ENCODE results near the gene ZBED1.
"Not testable (repeated sequence)": the region's sequence is repeated elsewhere in the genome, so short reads cannot be mapped to it uniquely, and the experiment has no call there.

ZBED1 gene

GRCh38 chrX:2523911-2524310, 23.1 kb upstream of the ZBED1 start:
- Mint-ChIP-seq H3K27me3 (ENCODE audit: low read depth) (no peaks in the 10 kb centered on the region), H3K36me3 (ENCODE audit: low read depth) (no peaks in the 10 kb centered on the region), H3K4me3 (no peak overlapping the region), H3K27ac (no peak overlapping the region), H3K4me1 (no peaks in the 10 kb centered on the region), H3K9me3 (peaks cover 10% of the 10 kb centered on the region)
- no peak for TF ChIP-seq CTCF (IDR thresholded peaks at IDR 0.05; ENCODE audit: unreplicated experiment in 3 of 3)

GRCh38 chrX:2521927-2522386, 21.2 kb upstream of the ZBED1 start:
- Mint-ChIP-seq H3K27ac (no peak overlapping the region), H3K9me3 (peaks cover 6% of the 10 kb centered on the region), H3K36me3 (ENCODE audit: low read depth) (no peaks in the 10 kb centered on the region), H3K27me3 (ENCODE audit: low read depth) (peaks cover 9% of the 10 kb centered on the region), H3K4me3 (no peak overlapping the region), H3K4me1 (peaks cover 2% of the 10 kb centered on the region)
- TF ChIP-seq CTCF (IDR thresholded peaks at IDR 0.05; ENCODE audit: unreplicated experiment in 3 of 3) = no peak

GRCh38 chrX:2521092-2521926, 20.5 kb upstream of the ZBED1 start:
- H3K4me1 Mint-ChIP-seq = peaks cover 5% of the 10 kb centered on the region
- no peak overlapping the region for H3K4me3 Mint-ChIP-seq
- H3K27ac Mint-ChIP-seq = no peak overlapping the region
- TF ChIP-seq CTCF (IDR thresholded peaks at IDR 0.05; ENCODE audit: unreplicated experiment in 3 of 3) = no peak
- H3K9me3 Mint-ChIP-seq = peaks cover 3% of the 10 kb centered on the region
- peaks cover 9% of the 10 kb centered on the region for H3K27me3 Mint-ChIP-seq (ENCODE audit: low read depth)
- no peaks in the 10 kb centered on the region for H3K36me3 Mint-ChIP-seq (ENCODE audit: low read depth)

- Mint-ChIP-seq H3K4me3 (no peak overlapping the region), H3K36me3 (ENCODE audit: low read depth) (no peaks in the 10 kb centered on the region), H3K9me3 (peaks cover 3% of the 10 kb centered on the region), H3K27me3 (ENCODE audit: low read depth) (peaks cover 9% of the 10 kb centered on the region), H3K4me1 (peaks cover 5% of the 10 kb centered on the region), H3K27ac (no peak overlapping the region)
- no peak for TF ChIP-seq CTCF (IDR thresholded peaks at IDR 0.05; ENCODE audit: unreplicated experiment in 3 of 3)
Observed at GRCh38 chrX:2520539-2520938, 19.8 kb upstream of the ZBED1 start.

GRCh38 chrX:2519638-2520037, 18.9 kb upstream of the ZBED1 start:
- H3K4me1 Mint-ChIP-seq; H3K36me3 Mint-ChIP-seq (ENCODE audit: low read depth); H3K4me3 Mint-ChIP-seq; H3K27me3 Mint-ChIP-seq (ENCODE audit: low read depth); H3K9me3 Mint-ChIP-seq; H3K27ac Mint-ChIP-seq: not testable (repeated sequence)

GRCh38 chrX:2517055-2517454, 16.3 kb upstream of the ZBED1 start:
- no peaks in the 10 kb centered on the region for H3K36me3 Mint-ChIP-seq (ENCODE audit: low read depth)
- H3K9me3 Mint-ChIP-seq = peaks cover 3% of the 10 kb centered on the region
- no peak for TF ChIP-seq CTCF (IDR thresholded peaks at IDR 0.05; ENCODE audit: unreplicated experiment in 3 of 3)
- peak overlapping the region in 1 of 3 experiments; percentile 21 for H3K27ac Mint-ChIP-seq
- peaks cover 9% of the 10 kb centered on the region for H3K27me3 Mint-ChIP-seq (ENCODE audit: low read depth)
- peaks cover 9% of the 10 kb centered on the region for H3K4me1 Mint-ChIP-seq
- no peak overlapping the region for H3K4me3 Mint-ChIP-seq
